K562 (cell line): ENCODE measurements around the gene ABLIM2. TPM values are rescaled to one million over a fixed set of nuclear protein-coding genes. Genes with fewer than 3 reads are reported as not detected.

ENCODE experiments used
- CBFB ChIP-seq: sonication (generic); formaldehyde crosslinking; IDR thresholded peaks from 2 replicates; pipeline ENCODE4 v1.4.0; 2020; ENCODE audit warnings: mild to moderate bottlenecking, missing genetic modification reagents
- EP400 ChIP-seq: fragments of 450-650 bp; IDR thresholded peaks from 2 replicates; pipeline ENCODE4 v1.6.1; 2017; ENCODE audit warnings: antibody characterized with exemption, mild to moderate bottlenecking, moderate library complexity
- IFI16 ChIP-seq: fragments of 250-450 bp; sonication (Bioruptor Pico); IDR thresholded peaks from 2 replicates; pipeline ENCODE4 v2.1.2; 2022; ENCODE audit warnings: mild to moderate bottlenecking, inconsistent platforms
- SRSF7 ChIP-seq: fragments of 200-400 bp; formaldehyde crosslinking; optimal IDR thresholded peaks from 2 replicates; pipeline ENCODE3; 2017; ENCODE audit warnings: mild to moderate bottlenecking, low read depth, low read length
- polyA plus RNA-seq, 8 experiments: library from polyadenylated mRNA; depleted of rRNA in 4 of 8; stranded (reverse) in 5 of 8; unstranded in 3 of 8; fragments of >200 nt; fragmentation: Nextera tagmentation in 2 of 8; fragmentation: Illumina TruSeq in 1 of 8; extraction: Ambion mirVana in 2 of 8; extraction: Trizol in 1 of 8; gene quantifications; 2 replicates each; pipeline versions ENCODE4 v1.2.1 to v1.2.3, GENCODE V29; 2011 to 2014; ENCODE audit warnings: inconsistent platforms in 1 of 8, missing spikeins in 1 of 8
- total RNA-seq, 7 experiments: library from RNA; depleted of rRNA in 6 of 7; stranded (reverse); fragments of >200 nt in 6 of 7; fragmentation: Illumina TruSeq in 2 of 7; extraction: Trizol in 2 of 7; gene quantifications; 2 replicates each; pipeline versions ENCODE4 v1.2.1 to v1.2.3, GENCODE V29; 2011 to 2021; ENCODE audit warnings: low replicate concordance in 1 of 7
- TF ChIP-seq, protein P1 (sequence below): fragments of 450-650 bp; IDR thresholded peaks from 2 replicates; pipeline ENCODE4 v1.6.1; 2017; ENCODE audit warnings: mild to moderate bottlenecking, moderate library complexity
- TF ChIP-seq, protein P2 (sequence below): fragments of 200-600 bp; sonication (generic); IDR thresholded peaks from one replicate; pipeline ENCODE4 v1.6.1; 2012; ENCODE audit warnings: mild to moderate bottlenecking, low read depth, low read length, inconsistent platforms
- TF ChIP-seq, protein P3 (sequence below): fragments of 450-650 bp; IDR thresholded peaks from 2 replicates; pipeline ENCODE4 v1.6.1; 2016; ENCODE audit warnings: low read depth, mild to moderate bottlenecking, moderate library complexity

Gene ABLIM2
- total and polyA plus RNA-seq, 9 of the 15 experiments (the other 6 are each of a cell fraction or from before 2014, with no cell fraction given): not detected

- TF ChIP-seq, protein P1, sequence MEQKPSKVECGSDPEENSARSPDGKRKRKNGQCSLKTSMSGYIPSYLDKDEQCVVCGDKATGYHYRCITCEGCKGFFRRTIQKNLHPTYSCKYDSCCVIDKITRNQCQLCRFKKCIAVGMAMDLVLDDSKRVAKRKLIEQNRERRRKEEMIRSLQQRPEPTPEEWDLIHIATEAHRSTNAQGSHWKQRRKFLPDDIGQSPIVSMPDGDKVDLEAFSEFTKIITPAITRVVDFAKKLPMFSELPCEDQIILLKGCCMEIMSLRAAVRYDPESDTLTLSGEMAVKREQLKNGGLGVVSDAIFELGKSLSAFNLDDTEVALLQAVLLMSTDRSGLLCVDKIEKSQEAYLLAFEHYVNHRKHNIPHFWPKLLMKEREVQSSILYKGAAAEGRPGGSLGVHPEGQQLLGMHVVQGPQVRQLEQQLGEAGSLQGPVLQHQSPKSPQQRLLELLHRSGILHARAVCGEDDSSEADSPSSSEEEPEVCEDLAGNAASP: no peak
- TF ChIP-seq IFI16 (CRISPR knock-in tag) (no peak), CBFB (CRISPR knock-in tag) (no peak), EP400 (no peak), SRSF7 (no peak)
- TF ChIP-seq, protein P2, sequence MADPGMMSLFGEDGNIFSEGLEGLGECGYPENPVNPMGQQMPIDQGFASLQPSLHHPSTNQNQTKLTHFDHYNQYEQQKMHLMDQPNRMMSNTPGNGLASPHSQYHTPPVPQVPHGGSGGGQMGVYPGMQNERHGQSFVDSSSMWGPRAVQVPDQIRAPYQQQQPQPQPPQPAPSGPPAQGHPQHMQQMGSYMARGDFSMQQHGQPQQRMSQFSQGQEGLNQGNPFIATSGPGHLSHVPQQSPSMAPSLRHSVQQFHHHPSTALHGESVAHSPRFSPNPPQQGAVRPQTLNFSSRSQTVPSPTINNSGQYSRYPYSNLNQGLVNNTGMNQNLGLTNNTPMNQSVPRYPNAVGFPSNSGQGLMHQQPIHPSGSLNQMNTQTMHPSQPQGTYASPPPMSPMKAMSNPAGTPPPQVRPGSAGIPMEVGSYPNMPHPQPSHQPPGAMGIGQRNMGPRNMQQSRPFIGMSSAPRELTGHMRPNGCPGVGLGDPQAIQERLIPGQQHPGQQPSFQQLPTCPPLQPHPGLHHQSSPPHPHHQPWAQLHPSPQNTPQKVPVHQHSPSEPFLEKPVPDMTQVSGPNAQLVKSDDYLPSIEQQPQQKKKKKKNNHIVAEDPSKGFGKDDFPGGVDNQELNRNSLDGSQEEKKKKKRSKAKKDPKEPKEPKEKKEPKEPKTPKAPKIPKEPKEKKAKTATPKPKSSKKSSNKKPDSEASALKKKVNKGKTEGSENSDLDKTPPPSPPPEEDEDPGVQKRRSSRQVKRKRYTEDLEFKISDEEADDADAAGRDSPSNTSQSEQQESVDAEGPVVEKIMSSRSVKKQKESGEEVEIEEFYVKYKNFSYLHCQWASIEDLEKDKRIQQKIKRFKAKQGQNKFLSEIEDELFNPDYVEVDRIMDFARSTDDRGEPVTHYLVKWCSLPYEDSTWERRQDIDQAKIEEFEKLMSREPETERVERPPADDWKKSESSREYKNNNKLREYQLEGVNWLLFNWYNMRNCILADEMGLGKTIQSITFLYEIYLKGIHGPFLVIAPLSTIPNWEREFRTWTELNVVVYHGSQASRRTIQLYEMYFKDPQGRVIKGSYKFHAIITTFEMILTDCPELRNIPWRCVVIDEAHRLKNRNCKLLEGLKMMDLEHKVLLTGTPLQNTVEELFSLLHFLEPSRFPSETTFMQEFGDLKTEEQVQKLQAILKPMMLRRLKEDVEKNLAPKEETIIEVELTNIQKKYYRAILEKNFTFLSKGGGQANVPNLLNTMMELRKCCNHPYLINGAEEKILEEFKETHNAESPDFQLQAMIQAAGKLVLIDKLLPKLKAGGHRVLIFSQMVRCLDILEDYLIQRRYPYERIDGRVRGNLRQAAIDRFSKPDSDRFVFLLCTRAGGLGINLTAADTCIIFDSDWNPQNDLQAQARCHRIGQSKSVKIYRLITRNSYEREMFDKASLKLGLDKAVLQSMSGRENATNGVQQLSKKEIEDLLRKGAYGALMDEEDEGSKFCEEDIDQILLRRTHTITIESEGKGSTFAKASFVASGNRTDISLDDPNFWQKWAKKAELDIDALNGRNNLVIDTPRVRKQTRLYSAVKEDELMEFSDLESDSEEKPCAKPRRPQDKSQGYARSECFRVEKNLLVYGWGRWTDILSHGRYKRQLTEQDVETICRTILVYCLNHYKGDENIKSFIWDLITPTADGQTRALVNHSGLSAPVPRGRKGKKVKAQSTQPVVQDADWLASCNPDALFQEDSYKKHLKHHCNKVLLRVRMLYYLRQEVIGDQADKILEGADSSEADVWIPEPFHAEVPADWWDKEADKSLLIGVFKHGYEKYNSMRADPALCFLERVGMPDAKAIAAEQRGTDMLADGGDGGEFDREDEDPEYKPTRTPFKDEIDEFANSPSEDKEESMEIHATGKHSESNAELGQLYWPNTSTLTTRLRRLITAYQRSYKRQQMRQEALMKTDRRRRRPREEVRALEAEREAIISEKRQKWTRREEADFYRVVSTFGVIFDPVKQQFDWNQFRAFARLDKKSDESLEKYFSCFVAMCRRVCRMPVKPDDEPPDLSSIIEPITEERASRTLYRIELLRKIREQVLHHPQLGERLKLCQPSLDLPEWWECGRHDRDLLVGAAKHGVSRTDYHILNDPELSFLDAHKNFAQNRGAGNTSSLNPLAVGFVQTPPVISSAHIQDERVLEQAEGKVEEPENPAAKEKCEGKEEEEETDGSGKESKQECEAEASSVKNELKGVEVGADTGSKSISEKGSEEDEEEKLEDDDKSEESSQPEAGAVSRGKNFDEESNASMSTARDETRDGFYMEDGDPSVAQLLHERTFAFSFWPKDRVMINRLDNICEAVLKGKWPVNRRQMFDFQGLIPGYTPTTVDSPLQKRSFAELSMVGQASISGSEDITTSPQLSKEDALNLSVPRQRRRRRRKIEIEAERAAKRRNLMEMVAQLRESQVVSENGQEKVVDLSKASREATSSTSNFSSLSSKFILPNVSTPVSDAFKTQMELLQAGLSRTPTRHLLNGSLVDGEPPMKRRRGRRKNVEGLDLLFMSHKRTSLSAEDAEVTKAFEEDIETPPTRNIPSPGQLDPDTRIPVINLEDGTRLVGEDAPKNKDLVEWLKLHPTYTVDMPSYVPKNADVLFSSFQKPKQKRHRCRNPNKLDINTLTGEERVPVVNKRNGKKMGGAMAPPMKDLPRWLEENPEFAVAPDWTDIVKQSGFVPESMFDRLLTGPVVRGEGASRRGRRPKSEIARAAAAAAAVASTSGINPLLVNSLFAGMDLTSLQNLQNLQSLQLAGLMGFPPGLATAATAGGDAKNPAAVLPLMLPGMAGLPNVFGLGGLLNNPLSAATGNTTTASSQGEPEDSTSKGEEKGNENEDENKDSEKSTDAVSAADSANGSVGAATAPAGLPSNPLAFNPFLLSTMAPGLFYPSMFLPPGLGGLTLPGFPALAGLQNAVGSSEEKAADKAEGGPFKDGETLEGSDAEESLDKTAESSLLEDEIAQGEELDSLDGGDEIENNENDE: no peak
- TF ChIP-seq, protein P3, sequence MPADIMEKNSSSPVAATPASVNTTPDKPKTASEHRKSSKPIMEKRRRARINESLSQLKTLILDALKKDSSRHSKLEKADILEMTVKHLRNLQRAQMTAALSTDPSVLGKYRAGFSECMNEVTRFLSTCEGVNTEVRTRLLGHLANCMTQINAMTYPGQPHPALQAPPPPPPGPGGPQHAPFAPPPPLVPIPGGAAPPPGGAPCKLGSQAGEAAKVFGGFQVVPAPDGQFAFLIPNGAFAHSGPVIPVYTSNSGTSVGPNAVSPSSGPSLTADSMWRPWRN: no peak
Measured at GRCh38 chr4:8038083-8038482, 120.5 kb downstream of the ABLIM2 start (continued).
